K562 (cell line): ENCODE data around the gene LAMP1. TPM values are rescaled to one million over a fixed set of nuclear protein-coding genes. Genes with fewer than 3 reads are reported as not detected.
A peak's percentile ranks its signal among the peaks of the same experiment; 100 is the strongest.

Source experiments
- BRCA1 ChIP-seq, 2 experiments: fragments of 450-650 bp in 1 of 2; sonication (generic) in 1 of 2; formaldehyde crosslinking in 1 of 2; IDR thresholded peaks; 2 replicates each; pipeline versions ENCODE4 v1.5.0 to v1.6.1; 2017 to 2020; ENCODE audit warnings: mild to moderate bottlenecking in 1 of 2, missing genetic modification reagents in 1 of 2
- CBX3 ChIP-seq, 2 experiments: IDR thresholded peaks; 1 replicate in 1 of 2; 2 replicates in 1 of 2; pipeline ENCODE4 v1.6.1; 2012; ENCODE audit warnings: inconsistent platforms in 2 of 2, low read length in 2 of 2, borderline replicate concordance in 1 of 2, control low read depth in 1 of 2
- CUX1 ChIP-seq: fragments of 200-800 bp; sonication (Bioruptor generic); IDR thresholded peaks from 2 replicates; pipeline ENCODE4 v1.6.1; 2016; ENCODE audit warnings: missing genetic modification characterization, missing compliant biosample characterization
- CXXC5 ChIP-seq: fragments of 250-450 bp; sonication (Bioruptor Pico); IDR thresholded peaks from 2 replicates; pipeline ENCODE4 v1.8.0; 2022; ENCODE audit warnings: inconsistent platforms, mild to moderate bottlenecking, moderate library complexity
- EP400 ChIP-seq: fragments of 450-650 bp; IDR thresholded peaks from 2 replicates; pipeline ENCODE4 v1.6.1; 2017; ENCODE audit warnings: antibody characterized with exemption, mild to moderate bottlenecking, moderate library complexity
- GATA2 ChIP-seq: sonication (generic); formaldehyde crosslinking; IDR thresholded peaks from 2 replicates; pipeline ENCODE4 v1.4.0; 2020; ENCODE audit warnings: mild to moderate bottlenecking, missing genetic modification reagents
- KLF6 ChIP-seq: fragments of 250-450 bp; sonication (Bioruptor Pico); IDR thresholded peaks from 2 replicates; pipeline ENCODE4 v1.4.0; 2020; ENCODE audit warnings: mild to moderate bottlenecking, moderate library complexity, borderline replicate concordance
- MAFG ChIP-seq: fragments of 450-650 bp; conservative IDR thresholded peaks from 2 replicates; pipeline ENCODE4 v1.6.1; 2016; ENCODE audit warnings: missing genetic modification characterization, missing compliant biosample characterization
- MEIS2 ChIP-seq: fragments of 450-650 bp; IDR thresholded peaks from 2 replicates; pipeline ENCODE4 v1.6.1; 2014; ENCODE audit warnings: mild to moderate bottlenecking; ENCODE audit not compliant: partially characterized antibody
- NFE2L1 ChIP-seq: fragments of 450-650 bp; IDR thresholded peaks from 2 replicates; pipeline ENCODE4 v1.6.1; 2016; ENCODE audit warnings: missing genetic modification characterization, low read depth, mild to moderate bottlenecking, missing compliant biosample characterization, moderate library complexity, borderline replicate concordance
- PBX2 ChIP-seq, 2 experiments: IDR thresholded peaks in 1 of 2; conservative IDR thresholded peaks in 1 of 2; 2 replicates each; pipeline ENCODE4 v1.6.1; 2016; ENCODE audit warnings: low read depth in 2 of 2, mild to moderate bottlenecking in 1 of 2, missing compliant biosample characterization in 1 of 2, missing genetic modification characterization in 1 of 2, moderate library complexity in 1 of 2
- SMARCC2 ChIP-seq: fragments of 450-650 bp; IDR thresholded peaks from 2 replicates; pipeline ENCODE4 v1.6.1; 2017; ENCODE audit warnings: antibody characterized with exemption, moderate library complexity, mild to moderate bottlenecking, low read depth
- USF2 ChIP-seq: sonication (generic); formaldehyde crosslinking; IDR thresholded peaks from 2 replicates; pipeline ENCODE4 v1.5.0; 2020; ENCODE audit warnings: missing genetic modification reagents
- ZC3H8 ChIP-seq: fragments of 450-650 bp; IDR thresholded peaks from 2 replicates; pipeline ENCODE4 v1.6.1; 2017
- ZNF197 ChIP-seq: fragments of 200-800 bp; sonication (Bioruptor generic); IDR thresholded peaks from 2 replicates; pipeline ENCODE4 v1.6.1; 2016; ENCODE audit warnings: low read depth, missing genetic modification characterization, missing compliant biosample characterization
- ZNF3 ChIP-seq: fragments of 250-450 bp; sonication (Bioruptor Pico); IDR thresholded peaks from 2 replicates; pipeline ENCODE4 v1.5.0; 2021; ENCODE audit warnings: mild to moderate bottlenecking, moderate library complexity
- ZSCAN32 ChIP-seq: fragments of 450-650 bp; formaldehyde crosslinking; IDR thresholded peaks from 2 replicates; pipeline ENCODE4 v1.4.0; 2020; ENCODE audit warnings: mild to moderate bottlenecking, moderate library complexity
- polyA plus RNA-seq, 8 experiments: library from polyadenylated mRNA; depleted of rRNA in 4 of 8; stranded (reverse) in 5 of 8; unstranded in 3 of 8; fragments of >200 nt; fragmentation: Nextera tagmentation in 2 of 8; fragmentation: Illumina TruSeq in 1 of 8; extraction: Ambion mirVana in 2 of 8; extraction: Trizol in 1 of 8; gene quantifications; 2 replicates each; pipeline versions ENCODE4 v1.2.1 to v1.2.3, GENCODE V29; 2011 to 2014; ENCODE audit warnings: inconsistent platforms in 1 of 8, missing spikeins in 1 of 8
- total RNA-seq, 7 experiments: library from RNA; depleted of rRNA in 6 of 7; stranded (reverse); fragments of >200 nt in 6 of 7; fragmentation: Illumina TruSeq in 2 of 7; extraction: Trizol in 2 of 7; gene quantifications; 2 replicates each; pipeline versions ENCODE4 v1.2.1 to v1.2.3, GENCODE V29; 2011 to 2021; ENCODE audit warnings: low replicate concordance in 1 of 7

The LAMP1 gene
- total and polyA plus RNA-seq, 9 of the 15 experiments (the other 6 are each of a cell fraction or from before 2014, with no cell fraction given): 2.2 to 70.1 (median 30.5) TPM

- TF ChIP-seq PBX2 (CRISPR knock-in tag; IDR thresholded peaks at IDR 0.05; ENCODE audit: low read depth): no peak
- TF ChIP-seq PBX2 (tag; conservative IDR thresholded peaks at IDR 0.05; ENCODE audit: low read depth): no peak
- TF ChIP-seq EP400: peak; percentile 89
- no peak; the same call in 1 of the 2 replicates for TF ChIP-seq ZNF197
- no peak for TF ChIP-seq NFE2L1 (tag)
- TF ChIP-seq ZC3H8: no peak
- TF ChIP-seq CBX3 (IDR thresholded peaks at IDR 0.05; ENCODE audit: borderline replicate concordance in 1 of 2, low read length in 2 of 2): peak in 1 of 2 experiments; percentile 78; a peak in 1 of 3 replicates
- TF ChIP-seq BRCA1 (IDR thresholded peaks at IDR 0.05): no peak
- no peak for TF ChIP-seq BRCA1 (CRISPR knock-in tag; IDR thresholded peaks at IDR 0.05)
- no peak for TF ChIP-seq KLF6 (CRISPR knock-in tag)
- no peak for TF ChIP-seq ZNF3 (CRISPR knock-in tag)
- TF ChIP-seq MEIS2: no peak
- no peak for TF ChIP-seq CUX1 (CRISPR knock-in tag)
- TF ChIP-seq GATA2 (CRISPR knock-in tag): no peak
- TF ChIP-seq ZSCAN32 (CRISPR knock-in tag): no peak
- no peak for TF ChIP-seq MAFG (tag)
- TF ChIP-seq USF2 (CRISPR knock-in tag): peak; percentile 100
- peak; percentile 100 for TF ChIP-seq CXXC5 (CRISPR knock-in tag)
- TF ChIP-seq SMARCC2: no peak
Measured at GRCh38 chr13:113296823-113297369, at the start of gene LAMP1 (continued).
